Keratinocyte (primary cell): ENCODE data around the gene PKP4. TPM values are rescaled to one million over a fixed set of nuclear protein-coding genes. Genes with fewer than 3 reads are reported as not detected.

ENCODE experiments used
- DNase-seq: peaks from one replicate; pipeline ENCODE4 v3.0.0-alpha.2; 2011; ENCODE audit warnings: low read depth, missing footprints, low spot score
- FAIRE-seq: peaks from 2 replicates; lab custom pipeline; 2011; peaks lifted over from hg19 to GRCh38; lab: Jason Lieb, UNC
- H2AFZ ChIP-seq: 2 replicates; pipeline ENCODE4 v1.6.0; 2012; ENCODE audit warnings: low read length, control low read depth, inconsistent platforms; ENCODE audit not compliant: control insufficient read depth
- H3K27ac ChIP-seq: 2 replicates; pipeline ENCODE4 v1.5.1; 2011; ENCODE audit warnings: low read length; ENCODE audit not compliant: control insufficient read depth, insufficient read depth
- H3K27me3 ChIP-seq: 3 replicates; pipeline ENCODE4 v1.6.0; 2011; ENCODE audit warnings: low read length; ENCODE audit not compliant: control insufficient read depth, insufficient read depth; ENCODE audit errors: extremely low read depth
- H3K36me3 ChIP-seq, 2 experiments: 2 replicates in 1 of 2; 3 replicates in 1 of 2; pipeline ENCODE4 v1.5.1; 2011; ENCODE audit warnings: low read length in 2 of 2, mild to moderate bottlenecking in 1 of 2; ENCODE audit not compliant: control insufficient read depth in 2 of 2, insufficient read depth in 2 of 2; ENCODE audit errors: extremely low read depth in 1 of 2
- H3K4me1 ChIP-seq: 3 replicates; pipeline ENCODE4 v1.5.1; 2011; ENCODE audit warnings: low read length; ENCODE audit not compliant: control insufficient read depth, insufficient read depth; ENCODE audit errors: extremely low read depth
- H3K4me2 ChIP-seq: 3 replicates; pipeline ENCODE4 v1.6.0; 2011; ENCODE audit warnings: low read depth, low read length; ENCODE audit not compliant: control insufficient read depth, insufficient read depth; ENCODE audit errors: extremely low read depth
- H3K4me3 ChIP-seq, 3 experiments: fragments of 200-600 bp in 1 of 3; sonication (generic) in 1 of 3; 2 replicates in 2 of 3; 3 replicates in 1 of 3; pipeline ENCODE4 v1.5.1; 2011 to 2016; ENCODE audit warnings: low read length in 3 of 3, mild to moderate bottlenecking in 3 of 3, control low read depth in 2 of 3, inconsistent platforms in 1 of 3, low read depth in 1 of 3, mixed read lengths in 1 of 3, mixed run types in 1 of 3, moderate library complexity in 1 of 3; ENCODE audit not compliant: control insufficient read depth in 2 of 3, insufficient read depth in 2 of 3; ENCODE audit errors: extremely low read depth in 1 of 3
- H3K79me2 ChIP-seq: 2 replicates; pipeline ENCODE4 v1.6.0; 2012; ENCODE audit warnings: low read length; ENCODE audit not compliant: control insufficient read depth, insufficient read depth
- H3K9ac ChIP-seq: 3 replicates; pipeline ENCODE4 v1.6.0; 2011; ENCODE audit warnings: low read length; ENCODE audit not compliant: control insufficient read depth, insufficient read depth; ENCODE audit errors: extremely low read depth
- H3K9me1 ChIP-seq: 3 replicates; pipeline ENCODE4 v1.6.0; 2011; ENCODE audit warnings: low read length; ENCODE audit not compliant: control insufficient read depth, insufficient read depth; ENCODE audit errors: extremely low read depth
- H3K9me3 ChIP-seq: 2 replicates; pipeline ENCODE4 v1.5.1; 2012; ENCODE audit warnings: low read depth, low read length; ENCODE audit not compliant: control insufficient read depth
- H4K20me1 ChIP-seq: 3 replicates; pipeline ENCODE4 v1.6.0; 2011; ENCODE audit warnings: low read length; ENCODE audit not compliant: control insufficient read depth, insufficient read depth; ENCODE audit errors: extremely low read depth
- CTCF ChIP-seq, 3 experiments: IDR thresholded peaks in 1 of 3; conservative IDR thresholded peaks in 1 of 3; optimal IDR thresholded peaks in 1 of 3; 2 replicates in 2 of 3; 3 replicates in 1 of 3; pipeline versions ENCODE3 to v1.5.1; 2011; ENCODE audit warnings: low read length in 3 of 3, mild to moderate bottlenecking in 3 of 3, moderate library complexity in 2 of 3, control low read depth in 1 of 3, inconsistent platforms in 1 of 3; ENCODE audit not compliant: insufficient read depth in 2 of 3; ENCODE audit errors: extremely low read depth in 1 of 3
- EZH2 ChIP-seq: IDR thresholded peaks from one replicate; pipeline ENCODE4 v1.6.1; 2012; ENCODE audit warnings: inconsistent platforms, mild to moderate bottlenecking, low read length, moderate library complexity
- dilution Hi-C: fragments of 300-500 bp; cut with MboI; formaldehyde crosslinking; loops from one replicate; pipeline ENCODE4 v1.7.0; 2020; ENCODE audit warnings: low sequenced_read_pairs; ENCODE audit not compliant: extremely low pct_ligation_motif_present
- polyA plus RNA-seq, 5 experiments: library from polyadenylated mRNA; depleted of rRNA in 3 of 5; stranded (reverse) in 3 of 5; stranded (forward) in 1 of 5; unstranded in 1 of 5; fragments of >200 nt; gene quantifications; 1 replicate in 1 of 5; 2 replicates in 3 of 5; 3 replicates in 1 of 5; pipeline versions ENCODE4 v1.2.1 to v1.2.3, GENCODE V29; 2011 to 2012; ENCODE audit warnings: missing spikeins in 2 of 5, low read depth in 1 of 5, low replicate concordance in 1 of 5

PKP4 gene
- polyA plus RNA-seq, 1 donor (not counting 4 experiments of a cell fraction or from before 2014, with no cell fraction given) = 43.8 TPM

GRCh38 chr2:158575051-158575635 is 118.4 kb downstream of the PKP4 start:
- H3K79me2 ChIP-seq = peaks cover 1% of the 10 kb centered on the region
- dilution Hi-C loops = no loop called here
- no peak overlapping the region for H3K27ac ChIP-seq
- H3K9me1 ChIP-seq = no peaks in the 10 kb centered on the region
- H4K20me1 ChIP-seq = no peaks in the 10 kb centered on the region
- H3K36me3 ChIP-seq = no peaks in the 10 kb centered on the region
- H2AFZ ChIP-seq = no peak overlapping the region
- no peak overlapping the region for H3K4me3 ChIP-seq
- FAIRE-seq (no peak), DNase-seq (no peak)
- H3K27me3 ChIP-seq = no peaks in the 10 kb centered on the region
- no peak for TF ChIP-seq EZH2
- no peak for TF ChIP-seq CTCF (optimal IDR thresholded peaks at IDR 0.05 in 1 of 3, IDR thresholded peaks at IDR 0.05 in 1 of 3, conservative IDR thresholded peaks at IDR 0.05 in 1 of 3; ENCODE audit: extremely low read depth in 1 of 3, insufficient read depth in 2 of 3, low read length in 3 of 3)
- no peaks in the 10 kb centered on the region for H3K4me1 ChIP-seq
- H3K9me3 ChIP-seq = no peaks in the 10 kb centered on the region
- H3K9ac ChIP-seq = no peak overlapping the region
- H3K4me2 ChIP-seq = no peak overlapping the region

GRCh38 chr2:158577141-158577540 is 120.4 kb downstream of the PKP4 start:
- H3K27me3 ChIP-seq = no peaks in the 10 kb centered on the region
- H3K9ac ChIP-seq = no peak overlapping the region
- no peaks in the 10 kb centered on the region for H3K9me3 ChIP-seq
- no peaks in the 10 kb centered on the region for H3K4me1 ChIP-seq
- no peak overlapping the region for H3K27ac ChIP-seq
- TF ChIP-seq CTCF (optimal IDR thresholded peaks at IDR 0.05 in 1 of 3, IDR thresholded peaks at IDR 0.05 in 1 of 3, conservative IDR thresholded peaks at IDR 0.05 in 1 of 3; ENCODE audit: extremely low read depth in 1 of 3, insufficient read depth in 2 of 3, low read length in 3 of 3) = no peak
- no peak for TF ChIP-seq EZH2
- H2AFZ ChIP-seq = no peak overlapping the region
- FAIRE-seq (no peak), DNase-seq (no peak)
- no peaks in the 10 kb centered on the region for H4K20me1 ChIP-seq
- peaks cover 1% of the 10 kb centered on the region for H3K79me2 ChIP-seq
- no peak overlapping the region for H3K4me2 ChIP-seq
- peaks cover 0 to 2% of the 10 kb centered on the region in 2 experiments for H3K36me3 ChIP-seq
- dilution Hi-C loops = no loop called here
- H3K9me1 ChIP-seq = no peaks in the 10 kb centered on the region
- H3K4me3 ChIP-seq = no peak overlapping the region
